Activated B cell treated with CpG ODN at 0.5 μM for 24 hours (primary cell): ENCODE results near the gene KRTAP27-1. TPM values are rescaled to one million over a fixed set of nuclear protein-coding genes. Genes with fewer than 3 reads are reported as not detected.

Experiments used
- ATAC-seq: fragments of 200-7000 bp; cut with Tn5 transposase; one replicate; pipeline ENCODE4 v1.10.0; 2021; ENCODE audit warnings: low read depth, mild to moderate bottlenecking, moderate library complexity
- CTCF ChIA-PET: fragments of 350-600 bp; sonication (Branson Sonifier 250); formaldehyde crosslinking; loops from one replicate; lab custom pipeline; 2021; ENCODE audit warnings: antibody characterized with exemption; lab: Charles Lee
- POLR2A ChIA-PET: fragments of 350-600 bp; sonication (Branson Sonifier 250); formaldehyde crosslinking; loops from one replicate; lab custom pipeline; 2021; ENCODE audit warnings: antibody characterized with exemption; lab: Charles Lee
- DNase-seq: peaks from one replicate; pipeline ENCODE4 v3.0.0; 2022
- H3K27ac Mint-ChIP-seq: one replicate; pipeline ENCODE4 v1.8.0; 2020; ENCODE audit warnings: mixed read lengths
- H3K27me3 Mint-ChIP-seq: one replicate; pipeline ENCODE4 v1.8.0; 2021; ENCODE audit warnings: mixed read lengths
- H3K36me3 Mint-ChIP-seq: one replicate; pipeline ENCODE4 v1.8.0; 2021; ENCODE audit warnings: low read depth, mixed read lengths
- H3K4me1 Mint-ChIP-seq: one replicate; pipeline ENCODE4 v1.8.0; 2021; ENCODE audit warnings: mixed read lengths
- H3K4me3 Mint-ChIP-seq: one replicate; pipeline ENCODE4 v1.8.0; 2020; ENCODE audit warnings: mild to moderate bottlenecking, mixed read lengths
- H3K9me3 Mint-ChIP-seq: one replicate; pipeline ENCODE4 v1.8.0; 2020; ENCODE audit warnings: mixed read lengths
- intact Hi-C: fragments of 100-400 bp; cut with micrococcal nuclease; formaldehyde crosslinking; loops from one replicate; pipeline ENCODE4 v1.15.1; 2024
- total RNA-seq: library from RNA; stranded (reverse); gene quantifications from 2 replicates; pipeline ENCODE4 v1.2.3, GENCODE V29; 2022
- TF ChIP-seq, protein P1 (sequence below): fragments of 200-600 bp; IDR thresholded peaks from one replicate; pipeline ENCODE4 v1.8.0; 2022; ENCODE audit warnings: antibody characterized with exemption, mild to moderate bottlenecking

Gene KRTAP27-1
- total RNA-seq, 1 donor from 2014 or later, result not detected

DNA sequence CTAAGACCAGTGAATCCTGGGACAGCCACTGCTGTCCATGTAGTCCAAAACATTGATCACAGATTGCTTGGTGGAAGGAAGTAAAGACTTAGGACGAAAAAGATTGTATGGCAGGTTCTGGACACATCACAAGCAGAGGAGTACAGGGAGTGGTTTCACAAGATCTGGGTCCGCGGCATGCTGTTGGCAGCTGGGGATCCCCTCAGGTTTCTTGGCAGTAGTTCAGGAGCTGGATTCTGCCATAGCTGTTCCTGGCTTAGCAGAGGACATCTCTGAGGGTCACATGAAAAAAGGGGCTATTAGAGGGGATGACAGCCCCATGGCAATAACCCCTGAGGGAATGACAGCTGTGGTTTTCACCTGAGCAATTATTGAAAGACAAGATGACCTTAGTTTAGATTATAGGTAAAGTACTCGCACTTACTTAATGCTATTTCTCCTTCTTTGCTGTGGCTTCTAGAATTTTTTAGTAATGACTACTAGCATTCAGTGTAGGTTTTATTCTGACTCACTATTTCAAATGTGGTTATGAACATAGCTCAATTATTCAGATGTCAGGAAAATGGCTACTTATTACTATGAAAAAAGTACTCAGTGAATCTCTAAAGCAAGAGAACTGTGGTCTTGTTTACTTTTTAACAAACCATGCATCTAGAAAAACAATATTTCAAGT is 8.2 kb downstream of the KRTAP27-1 start:
- TF ChIP-seq, protein P1, sequence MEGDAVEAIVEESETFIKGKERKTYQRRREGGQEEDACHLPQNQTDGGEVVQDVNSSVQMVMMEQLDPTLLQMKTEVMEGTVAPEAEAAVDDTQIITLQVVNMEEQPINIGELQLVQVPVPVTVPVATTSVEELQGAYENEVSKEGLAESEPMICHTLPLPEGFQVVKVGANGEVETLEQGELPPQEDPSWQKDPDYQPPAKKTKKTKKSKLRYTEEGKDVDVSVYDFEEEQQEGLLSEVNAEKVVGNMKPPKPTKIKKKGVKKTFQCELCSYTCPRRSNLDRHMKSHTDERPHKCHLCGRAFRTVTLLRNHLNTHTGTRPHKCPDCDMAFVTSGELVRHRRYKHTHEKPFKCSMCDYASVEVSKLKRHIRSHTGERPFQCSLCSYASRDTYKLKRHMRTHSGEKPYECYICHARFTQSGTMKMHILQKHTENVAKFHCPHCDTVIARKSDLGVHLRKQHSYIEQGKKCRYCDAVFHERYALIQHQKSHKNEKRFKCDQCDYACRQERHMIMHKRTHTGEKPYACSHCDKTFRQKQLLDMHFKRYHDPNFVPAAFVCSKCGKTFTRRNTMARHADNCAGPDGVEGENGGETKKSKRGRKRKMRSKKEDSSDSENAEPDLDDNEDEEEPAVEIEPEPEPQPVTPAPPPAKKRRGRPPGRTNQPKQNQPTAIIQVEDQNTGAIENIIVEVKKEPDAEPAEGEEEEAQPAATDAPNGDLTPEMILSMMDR, result no peak
- H3K27me3 Mint-ChIP-seq, result no peaks in the 10 kb centered on the region
- ChIA-PET CTCF (no interaction called here), POLR2A (no interaction called here)
- H3K9me3 Mint-ChIP-seq, result peaks cover 15% of the 10 kb centered on the region
- ATAC-seq, result no peak
- DNase-seq, result no peak
- H3K4me3 Mint-ChIP-seq, result no peak overlapping the region
- H3K36me3 Mint-ChIP-seq, result no peaks in the 10 kb centered on the region
- no peaks in the 10 kb centered on the region for H3K4me1 Mint-ChIP-seq
- H3K27ac Mint-ChIP-seq, result no peak overlapping the region
- intact Hi-C loops, result no loop called here

DNA sequence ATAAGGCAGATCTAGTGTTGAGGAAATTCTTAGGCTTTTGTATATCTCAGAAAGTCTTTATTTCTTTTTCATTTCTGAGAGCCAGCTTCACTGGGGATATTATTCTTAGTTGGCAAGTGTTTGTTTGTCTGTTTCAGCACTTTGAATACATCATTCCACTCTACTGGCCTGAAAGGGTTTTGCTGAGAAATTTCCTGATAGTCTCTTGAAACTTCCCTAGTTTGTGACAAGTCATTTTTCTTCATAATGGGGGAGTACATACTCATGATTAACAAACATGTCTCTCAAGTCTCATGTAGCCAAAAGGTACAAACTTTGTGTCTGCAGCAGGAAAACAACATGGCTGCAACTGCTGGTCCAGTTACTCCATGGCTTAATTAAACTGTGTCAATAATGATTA is 11.1 kb downstream of the KRTAP27-1 start:
- intact Hi-C loops, result no loop called here
- Mint-ChIP-seq H3K4me1 (no peaks in the 10 kb centered on the region), H3K27ac (no peak overlapping the region), H3K4me3 (no peak overlapping the region), H3K36me3 (no peaks in the 10 kb centered on the region), H3K27me3 (no peaks in the 10 kb centered on the region), H3K9me3 (peaks cover 16% of the 10 kb centered on the region)
- CTCF ChIA-PET, result no interaction called here
- POLR2A ChIA-PET, result no interaction called here
- TF ChIP-seq, protein P1, result no peak
- ATAC-seq (no peak), DNase-seq (no peak)

DNA sequence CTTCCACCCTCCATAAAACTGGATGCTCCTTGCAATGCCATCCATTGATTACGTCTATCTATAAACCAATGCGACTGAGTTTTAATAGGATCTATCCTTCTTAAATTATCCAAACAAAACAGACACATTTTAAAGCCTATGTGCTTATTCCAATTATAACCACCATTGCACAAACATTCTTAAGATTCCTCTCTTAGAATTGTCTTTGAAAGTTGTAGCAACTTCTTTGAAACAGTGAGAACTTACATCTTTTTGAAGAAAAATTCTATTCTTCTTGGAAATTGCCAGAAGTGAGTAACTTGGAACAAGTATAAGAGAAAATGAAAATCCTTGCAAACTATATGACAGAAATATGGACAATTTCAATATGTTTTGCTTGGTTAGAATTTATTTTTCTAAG is 17.3 kb downstream of the KRTAP27-1 start, which contains the start of gene KRTAP26-1:
Gene KRTAP26-1, minus strand, starts transcription at position 101 of the 400 bp plus-strand sequence. CDS start 280 bp downstream, outside the sequence.
- TF ChIP-seq, protein P1, result no peak
- no peaks in the 10 kb centered on the region for H3K36me3 Mint-ChIP-seq
- H3K27ac Mint-ChIP-seq, result no peak within 1 kb of the TSS
- intact Hi-C loops, result no loop called here
- CTCF ChIA-PET, result no interaction called here
- no peaks in the 10 kb centered on the region for H3K4me1 Mint-ChIP-seq
- POLR2A ChIA-PET, result no interaction called here
- ATAC-seq, result no peak
- H3K4me3 Mint-ChIP-seq, result no peak within 1 kb of the TSS
- H3K27me3 Mint-ChIP-seq, result no peaks in the 10 kb centered on the region
- DNase-seq, result no peak
- peaks cover 7% of the 10 kb centered on the region for H3K9me3 Mint-ChIP-seq

DNA sequence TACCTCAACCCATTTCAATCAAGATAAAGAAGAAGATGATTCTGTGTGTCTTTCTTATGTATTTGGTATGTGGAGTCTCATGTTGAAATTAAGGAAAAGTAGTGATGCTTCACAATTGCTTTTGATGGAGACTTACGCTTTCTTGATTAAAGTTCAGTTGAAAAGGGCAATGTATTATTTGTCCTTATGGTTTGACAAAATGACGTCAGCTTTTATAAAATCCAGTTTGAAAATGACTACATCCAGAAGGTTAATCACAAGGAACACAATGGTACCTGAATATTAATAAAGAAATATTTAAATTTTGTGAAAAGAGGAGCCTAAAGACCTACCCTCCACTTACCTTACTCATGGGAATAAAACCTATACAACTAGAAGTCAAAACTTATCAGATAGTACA is 21.8 kb downstream of the KRTAP27-1 start:
- POLR2A ChIA-PET, result no interaction called here
- no peaks in the 10 kb centered on the region for H3K4me1 Mint-ChIP-seq
- intact Hi-C loops, result no loop called here
- H3K27me3 Mint-ChIP-seq, result no peaks in the 10 kb centered on the region
- no peak overlapping the region for H3K4me3 Mint-ChIP-seq
- DNase-seq, result no peak
- H3K36me3 Mint-ChIP-seq, result no peaks in the 10 kb centered on the region
- CTCF ChIA-PET, result no interaction called here
- no peak for ATAC-seq
- TF ChIP-seq, protein P1, result no peak
- H3K27ac Mint-ChIP-seq, result no peak overlapping the region
- H3K9me3 Mint-ChIP-seq, result no peaks in the 10 kb centered on the region

DNA sequence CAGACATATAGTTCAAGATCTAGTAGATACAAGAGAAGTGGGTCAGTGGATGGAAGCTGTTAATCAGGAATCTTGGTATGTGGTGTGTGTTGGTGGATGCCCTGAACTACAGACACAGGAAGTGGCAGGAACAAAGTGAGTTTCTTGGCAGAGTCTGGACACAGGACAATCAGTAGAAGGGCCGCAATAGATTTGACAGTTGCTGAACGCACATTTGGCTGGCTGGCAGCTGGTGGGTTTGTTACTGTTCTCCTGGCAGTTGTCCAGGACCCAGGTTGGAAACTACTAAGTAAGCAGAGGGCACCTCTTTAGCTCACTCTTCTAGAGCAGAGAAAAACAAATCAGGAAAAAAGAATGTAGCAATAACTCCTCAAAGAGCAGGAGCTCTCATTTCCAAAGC is 30.6 kb downstream of the KRTAP27-1 start:
- Mint-ChIP-seq H3K4me3 (no peak overlapping the region), H3K27me3 (no peaks in the 10 kb centered on the region), H3K9me3 (peaks cover 2% of the 10 kb centered on the region), H3K36me3 (no peaks in the 10 kb centered on the region), H3K4me1 (no peaks in the 10 kb centered on the region), H3K27ac (no peak overlapping the region)
- ATAC-seq (no peak), DNase-seq (no peak)
- TF ChIP-seq, protein P1, result no peak
- ChIA-PET CTCF (interaction anchor here (1.4 kb wide), 1 partner anchor 10 kb away, joined by 3 read pairs; no protein-coding TSS in a partner anchor), POLR2A (no interaction called here)
- intact Hi-C loops, result no loop called here
